Panc1 (cell line): ENCODE results near the gene MACROD2. TPM values are rescaled to one million over a fixed set of nuclear protein-coding genes. Genes with fewer than 3 reads are reported as not detected.

Experiments used
- ATAC-seq: fragments of 200-7000 bp; cut with Tn5 transposase; 2 replicates; pipeline ENCODE4 v1.9.1; 2020; ENCODE audit warnings: mild to moderate bottlenecking, moderate library complexity
- BruUV-seq: library from RNA; stranded (reverse); fragments of 400-500 nt; replicated peaks from 2 replicates; lab custom pipeline; 2021; lab: Mats Ljungman, UMichigan
- CTCF ChIA-PET: fragments of 300-600 bp; sonication (Branson Sonifier 250); formaldehyde crosslinking; loops from one replicate; lab custom pipeline; 2022; ENCODE audit warnings: antibody characterized with exemption; lab: Charles Lee
- POLR2A ChIA-PET: fragments of 300-600 bp; sonication (Branson Sonifier 250); formaldehyde crosslinking; loops from one replicate; lab custom pipeline; 2022; ENCODE audit warnings: antibody characterized with exemption; lab: Charles Lee
- DNase-seq: peaks from one replicate; pipeline ENCODE4 v3.0.0-alpha.2; 2010; ENCODE audit warnings: low read depth, low spot score
- H3K27ac ChIP-seq: 2 replicates; pipeline ENCODE4 v1.5.1; 2011; ENCODE audit warnings: mild to moderate bottlenecking, low read length, inconsistent platforms
- H3K27me3 ChIP-seq: fragments of 200-500 bp; sonication (Bioruptor generic); 2 replicates; pipeline ENCODE4 v1.6.0; 2014; ENCODE audit warnings: low read length, inconsistent platforms; ENCODE audit not compliant: control insufficient read depth, insufficient read depth
- H3K36me3 ChIP-seq: fragments of 200-500 bp; sonication (Bioruptor generic); 2 replicates; pipeline ENCODE4 v1.5.1; 2014; ENCODE audit warnings: inconsistent platforms, mild to moderate bottlenecking, low read length, moderate library complexity; ENCODE audit not compliant: control insufficient read depth, insufficient read depth
- H3K4me1 ChIP-seq: 2 replicates; pipeline ENCODE4 v1.5.1; 2011; ENCODE audit warnings: inconsistent platforms, mild to moderate bottlenecking, low read length, moderate library complexity; ENCODE audit not compliant: control insufficient read depth, insufficient read depth
- H3K4me3 ChIP-seq, 2 experiments: 2 replicates each; pipeline ENCODE4 v1.5.1; 2011 to 2012; ENCODE audit warnings: low read depth in 2 of 2, low read length in 2 of 2, mild to moderate bottlenecking in 2 of 2, inconsistent platforms in 1 of 2, moderate library complexity in 1 of 2
- H3K9me3 ChIP-seq: fragments of 200-500 bp; sonication (Bioruptor generic); 2 replicates; pipeline ENCODE4 v1.5.1; 2014; ENCODE audit warnings: low read depth, mild to moderate bottlenecking, inconsistent platforms, low read length, moderate library complexity; ENCODE audit not compliant: control insufficient read depth, insufficient read depth
- POLR2AphosphoS5 ChIP-seq: IDR thresholded peaks from 2 replicates; pipeline ENCODE4 v1.6.1; 2012; ENCODE audit warnings: mild to moderate bottlenecking, low read depth, low read length, moderate library complexity
- SIN3A ChIP-seq: IDR thresholded peaks from 2 replicates; pipeline ENCODE4 v1.6.1; 2012; ENCODE audit warnings: low read depth, mild to moderate bottlenecking, low read length, moderate library complexity, borderline replicate concordance; ENCODE audit not compliant: insufficient read depth
- TCF7L2 ChIP-seq: IDR thresholded peaks from 2 replicates; pipeline ENCODE4 v1.6.1; 2011; ENCODE audit warnings: mild to moderate bottlenecking, low read depth, low read length, inconsistent platforms
- in situ Hi-C: cut with HindIII; loops from 2 replicates; pipeline ENCODE4 v1.10.0; 2016; ENCODE audit warnings: low sequenced_read_pairs, low pct_unique_long_range_greater_than_20kb
- intact Hi-C: fragments of 100-400 bp; cut with micrococcal nuclease; formaldehyde crosslinking; loops from one replicate; pipeline ENCODE4 v1.10.0; 2022; ENCODE audit not compliant: unreplicated experiment
- total RNA-seq: library from RNA; stranded (reverse); gene quantifications from one replicate; pipeline ENCODE4 v1.2.1, GENCODE V29; 2021; ENCODE audit not compliant: unreplicated experiment
- TF ChIP-seq, protein P1 (sequence below), 2 experiments: IDR thresholded peaks; 2 replicates each; pipeline ENCODE4 v1.6.1; 2011 to 2012; ENCODE audit warnings: low read depth in 2 of 2, control low read depth in 1 of 2, low read length in 1 of 2, mild to moderate bottlenecking in 1 of 2, moderate library complexity in 1 of 2; ENCODE audit not compliant: insufficient read depth in 1 of 2
- TF ChIP-seq, protein P2 (sequence below): fragments of 450-650 bp; IDR thresholded peaks from 2 replicates; pipeline ENCODE4 v1.5.1; 2017; ENCODE audit warnings: mild to moderate bottlenecking

The MACROD2 gene
- total RNA-seq, 1 experiment from 2014 or later, result 1.2 TPM

DNA sequence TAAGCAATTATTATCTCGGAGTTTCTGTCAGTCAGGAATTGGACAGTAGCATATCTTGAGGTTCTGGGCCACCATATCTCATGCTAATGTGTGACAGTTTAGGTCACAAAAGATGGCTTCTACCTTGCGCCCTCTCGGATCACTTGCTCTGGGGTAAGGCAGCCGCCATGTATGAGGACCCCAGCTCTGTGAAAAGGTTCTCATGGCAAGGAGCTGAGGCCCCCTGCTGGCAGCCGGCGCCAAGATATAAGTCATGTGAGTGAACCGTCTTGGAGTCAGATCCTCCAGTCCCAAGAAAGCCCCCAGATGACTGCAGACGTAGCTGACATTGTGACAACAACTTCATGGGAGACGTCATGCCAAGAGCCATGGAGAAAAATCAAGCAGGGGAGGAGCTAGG is 1907.2 kb downstream of the MACROD2 start:
- BruUV-seq, result no TSS peak
- no peak overlapping the region for H3K4me3 ChIP-seq
- H3K9me3 ChIP-seq, result no peaks in the 10 kb centered on the region
- H3K36me3 ChIP-seq, result no peaks in the 10 kb centered on the region
- H3K27me3 ChIP-seq, result no peaks in the 10 kb centered on the region
- no peak for TF ChIP-seq TCF7L2
- TF ChIP-seq POLR2AphosphoS5, result no peak
- no peak for TF ChIP-seq SIN3A
- TF ChIP-seq, protein P1, sequence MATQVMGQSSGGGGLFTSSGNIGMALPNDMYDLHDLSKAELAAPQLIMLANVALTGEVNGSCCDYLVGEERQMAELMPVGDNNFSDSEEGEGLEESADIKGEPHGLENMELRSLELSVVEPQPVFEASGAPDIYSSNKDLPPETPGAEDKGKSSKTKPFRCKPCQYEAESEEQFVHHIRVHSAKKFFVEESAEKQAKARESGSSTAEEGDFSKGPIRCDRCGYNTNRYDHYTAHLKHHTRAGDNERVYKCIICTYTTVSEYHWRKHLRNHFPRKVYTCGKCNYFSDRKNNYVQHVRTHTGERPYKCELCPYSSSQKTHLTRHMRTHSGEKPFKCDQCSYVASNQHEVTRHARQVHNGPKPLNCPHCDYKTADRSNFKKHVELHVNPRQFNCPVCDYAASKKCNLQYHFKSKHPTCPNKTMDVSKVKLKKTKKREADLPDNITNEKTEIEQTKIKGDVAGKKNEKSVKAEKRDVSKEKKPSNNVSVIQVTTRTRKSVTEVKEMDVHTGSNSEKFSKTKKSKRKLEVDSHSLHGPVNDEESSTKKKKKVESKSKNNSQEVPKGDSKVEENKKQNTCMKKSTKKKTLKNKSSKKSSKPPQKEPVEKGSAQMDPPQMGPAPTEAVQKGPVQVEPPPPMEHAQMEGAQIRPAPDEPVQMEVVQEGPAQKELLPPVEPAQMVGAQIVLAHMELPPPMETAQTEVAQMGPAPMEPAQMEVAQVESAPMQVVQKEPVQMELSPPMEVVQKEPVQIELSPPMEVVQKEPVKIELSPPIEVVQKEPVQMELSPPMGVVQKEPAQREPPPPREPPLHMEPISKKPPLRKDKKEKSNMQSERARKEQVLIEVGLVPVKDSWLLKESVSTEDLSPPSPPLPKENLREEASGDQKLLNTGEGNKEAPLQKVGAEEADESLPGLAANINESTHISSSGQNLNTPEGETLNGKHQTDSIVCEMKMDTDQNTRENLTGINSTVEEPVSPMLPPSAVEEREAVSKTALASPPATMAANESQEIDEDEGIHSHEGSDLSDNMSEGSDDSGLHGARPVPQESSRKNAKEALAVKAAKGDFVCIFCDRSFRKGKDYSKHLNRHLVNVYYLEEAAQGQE (IDR thresholded peaks at IDR 0.05; ENCODE audit: insufficient read depth in 1 of 2, low read depth in 2 of 2, low read length in 1 of 2), result no peak
- TF ChIP-seq, protein P2, sequence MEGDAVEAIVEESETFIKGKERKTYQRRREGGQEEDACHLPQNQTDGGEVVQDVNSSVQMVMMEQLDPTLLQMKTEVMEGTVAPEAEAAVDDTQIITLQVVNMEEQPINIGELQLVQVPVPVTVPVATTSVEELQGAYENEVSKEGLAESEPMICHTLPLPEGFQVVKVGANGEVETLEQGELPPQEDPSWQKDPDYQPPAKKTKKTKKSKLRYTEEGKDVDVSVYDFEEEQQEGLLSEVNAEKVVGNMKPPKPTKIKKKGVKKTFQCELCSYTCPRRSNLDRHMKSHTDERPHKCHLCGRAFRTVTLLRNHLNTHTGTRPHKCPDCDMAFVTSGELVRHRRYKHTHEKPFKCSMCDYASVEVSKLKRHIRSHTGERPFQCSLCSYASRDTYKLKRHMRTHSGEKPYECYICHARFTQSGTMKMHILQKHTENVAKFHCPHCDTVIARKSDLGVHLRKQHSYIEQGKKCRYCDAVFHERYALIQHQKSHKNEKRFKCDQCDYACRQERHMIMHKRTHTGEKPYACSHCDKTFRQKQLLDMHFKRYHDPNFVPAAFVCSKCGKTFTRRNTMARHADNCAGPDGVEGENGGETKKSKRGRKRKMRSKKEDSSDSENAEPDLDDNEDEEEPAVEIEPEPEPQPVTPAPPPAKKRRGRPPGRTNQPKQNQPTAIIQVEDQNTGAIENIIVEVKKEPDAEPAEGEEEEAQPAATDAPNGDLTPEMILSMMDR, result no peak
- ATAC-seq (no peak), DNase-seq (no peak)
- H3K4me1 ChIP-seq, result no peaks in the 10 kb centered on the region
- ChIA-PET CTCF (no interaction called here), POLR2A (no interaction called here)
- no peak overlapping the region for H3K27ac ChIP-seq
- in situ Hi-C loops, result no loop called here
- intact Hi-C loops, result no loop called here

DNA sequence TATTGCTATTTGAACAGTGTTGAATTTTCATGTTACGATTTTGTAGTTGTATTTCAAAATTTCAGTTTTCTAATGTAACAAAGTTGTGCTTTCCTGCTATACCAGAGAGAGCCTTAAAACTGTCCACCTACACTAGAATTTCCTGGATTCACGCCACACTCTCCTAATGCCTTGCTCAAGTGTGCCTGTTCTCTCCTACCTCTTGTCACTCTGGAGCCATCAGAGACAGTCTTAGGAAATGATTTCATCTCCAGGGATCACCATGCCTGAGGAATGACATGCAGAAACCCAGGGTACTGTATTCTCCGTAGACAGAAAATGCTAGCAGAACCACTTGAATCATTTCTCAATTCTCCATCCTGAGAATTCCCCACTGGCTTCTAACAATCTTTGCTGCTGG is 1910.3 kb downstream of the MACROD2 start:
- CTCF ChIA-PET, result no interaction called here
- in situ Hi-C loops (no loop called here), intact Hi-C loops (no loop called here)
- TF ChIP-seq POLR2AphosphoS5 (no peak), TCF7L2 (no peak), SIN3A (no peak)
- TF ChIP-seq, protein P1 (IDR thresholded peaks at IDR 0.05; ENCODE audit: insufficient read depth in 1 of 2, low read depth in 2 of 2, low read length in 1 of 2), result no peak
- TF ChIP-seq, protein P2, result no peak
- DNase-seq, result no peak
- Histone ChIP-seq H3K36me3 (no peaks in the 10 kb centered on the region), H3K27me3 (no peaks in the 10 kb centered on the region), H3K4me3 (no peak overlapping the region), H3K4me1 (no peaks in the 10 kb centered on the region), H3K9me3 (no peaks in the 10 kb centered on the region), H3K27ac (no peak overlapping the region)
- no peak for ATAC-seq
- POLR2A ChIA-PET, result no interaction called here
- BruUV-seq, result no TSS peak
